Smooth muscle cell (in vitro differentiated cells): ENCODE data around the gene PATL2. TPM values are rescaled to one million over a fixed set of nuclear protein-coding genes. Genes with fewer than 3 reads are reported as not detected.

Source experiments
- DNase-seq: peaks from one replicate; lab custom pipeline; 2025; ENCODE audit not compliant: unreplicated experiment; lab: John Stamatoyannopoulos, UW
- H2AFZ ChIP-seq: fragments of 200-600 bp; sonication (generic); 2 replicates; pipeline ENCODE4 v1.6.0; 2016; ENCODE audit warnings: antibody characterized with exemption, low read depth, mild to moderate bottlenecking
- H3F3A ChIP-seq: fragments of 200-600 bp; sonication (generic); 2 replicates; pipeline ENCODE4 v1.6.0; 2017; ENCODE audit warnings: antibody characterized with exemption, low read depth
- H3K27ac ChIP-seq: fragments of 200-600 bp; sonication (generic); 2 replicates; pipeline ENCODE4 v1.5.1; 2016; ENCODE audit warnings: low read depth, mild to moderate bottlenecking
- H3K27me3 ChIP-seq: fragments of 200-600 bp; sonication (generic); 2 replicates; pipeline ENCODE4 v1.6.1; 2016; ENCODE audit warnings: low read depth, mild to moderate bottlenecking
- H3K36me3 ChIP-seq: fragments of 200-600 bp; sonication (generic); 2 replicates; pipeline ENCODE4 v1.5.1; 2016; ENCODE audit warnings: low read depth
- H3K4me1 ChIP-seq: fragments of 200-600 bp; sonication (generic); 2 replicates; pipeline ENCODE4 v1.5.1; 2016; ENCODE audit warnings: low read depth
- H3K4me2 ChIP-seq: fragments of 200-600 bp; sonication (generic); 2 replicates; pipeline ENCODE4 v1.6.0; 2016; ENCODE audit warnings: mild to moderate bottlenecking
- H3K4me3 ChIP-seq: fragments of 200-600 bp; sonication (generic); 2 replicates; pipeline ENCODE4 v1.5.1; 2016; ENCODE audit warnings: mild to moderate bottlenecking
- H3K79me2 ChIP-seq: fragments of 200-600 bp; sonication (generic); 2 replicates; pipeline ENCODE4 v1.6.0; 2016; ENCODE audit warnings: low read depth, mild to moderate bottlenecking
- H3K9ac ChIP-seq: fragments of 200-600 bp; sonication (generic); 2 replicates; pipeline ENCODE4 v1.6.0; 2016; ENCODE audit warnings: low read depth
- H3K9me3 ChIP-seq: fragments of 200-600 bp; sonication (generic); replicated peaks from 2 replicates; pipeline ENCODE4 v1.5.1; 2016; ENCODE audit warnings: low read depth
- H4K20me1 ChIP-seq: fragments of 200-600 bp; sonication (generic); 2 replicates; pipeline ENCODE4 v1.6.0; 2016; ENCODE audit warnings: low read depth
- CTCF ChIP-seq: fragments of 200-600 bp; sonication (generic); IDR thresholded peaks from 2 replicates; pipeline ENCODE4 v1.5.1; 2017; ENCODE audit warnings: borderline replicate concordance, mild to moderate bottlenecking, antibody characterized with exemption; ENCODE audit not compliant: insufficient read depth, poor library complexity, severe bottlenecking
- WGBS: methylation state at CpG from one replicate; pipeline ENCODE4 v1.1.7; 2016; ENCODE audit warnings: low lambda C conversion rate; 5-methylcytosine and 5-hydroxymethylcytosine counted together
- polyA plus RNA-seq: library from polyadenylated mRNA; unstranded; fragments of >200 nt; fragmentation: Nextera tagmentation; extraction: Ambion mirVana; gene quantifications from 2 replicates; pipeline ENCODE4 v1.2.1, GENCODE V29; 2016
- small RNA-seq: library from RNA; depleted of rRNA; stranded (forward); fragments of <200 nt; gene quantifications from one replicate; pipeline ENCODE3, GENCODE V24; 2014
- total RNA-seq: library from RNA; depleted of rRNA; stranded (reverse); fragments of >200 nt; gene quantifications from 2 replicates; pipeline ENCODE4 v1.2.3, GENCODE V29; 2014

The PATL2 gene
- total and polyA plus RNA-seq, 2 experiments from 2014 or later, result not detected

DNA sequence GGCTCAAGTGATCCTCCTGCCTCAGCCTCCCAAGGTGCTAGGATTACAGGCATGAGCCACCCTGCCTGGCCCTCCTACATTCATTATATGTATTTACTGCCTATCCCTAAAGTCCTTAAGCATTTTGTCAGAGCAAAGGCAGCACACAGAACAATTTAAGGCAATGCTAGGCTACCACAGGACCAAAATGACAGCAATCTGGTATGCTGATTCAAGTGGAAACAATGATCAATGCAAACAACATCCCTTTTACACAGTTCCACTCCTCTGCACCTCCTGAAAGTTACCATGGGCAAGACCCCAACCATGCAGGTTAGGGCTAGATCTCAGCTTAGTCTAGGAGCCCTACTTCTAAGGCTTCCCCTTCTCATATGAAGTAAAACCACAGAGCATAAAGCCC is 87.9 kb downstream of the PATL2 start:
- DNase-seq, result no peak
- Histone ChIP-seq H4K20me1 (no peaks in the 10 kb centered on the region), H3K4me3 (no peak overlapping the region), H3K79me2 (no peaks in the 10 kb centered on the region), H3K4me2 (no peak overlapping the region), H3K9me3 (no peaks in the 10 kb centered on the region), H3K36me3 (peaks cover 9% of the 10 kb centered on the region), H3K9ac (no peak overlapping the region), H3F3A (no peaks in the 10 kb centered on the region), H3K27me3 (no peaks in the 10 kb centered on the region), H2AFZ (no peak overlapping the region), H3K27ac (no peak overlapping the region), H3K4me1 (no peaks in the 10 kb centered on the region)
- TF ChIP-seq CTCF, result no peak

DNA sequence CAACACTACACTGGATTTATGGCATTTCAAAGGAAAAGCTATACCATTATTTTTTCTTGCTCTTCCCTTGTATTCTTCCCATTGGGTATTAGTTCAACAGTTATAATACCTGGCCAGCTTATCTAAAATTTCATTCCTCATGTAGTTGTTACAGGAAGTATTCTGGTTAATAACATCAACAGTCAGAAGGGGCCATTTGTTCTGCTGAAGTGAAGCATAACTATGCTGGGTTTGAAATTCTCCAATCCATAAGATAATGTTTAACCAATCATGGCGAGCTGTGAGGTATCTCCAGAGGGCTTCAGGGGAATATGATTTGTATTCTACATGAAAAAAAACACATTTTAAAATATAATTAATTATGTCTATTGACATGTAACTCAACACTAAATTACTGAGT is 91.0 kb downstream of the PATL2 start:
- peaks cover 11% of the 10 kb centered on the region for H3K36me3 ChIP-seq
- 100% methylated on average over 1 of the region's 1 CpG for WGBS
- H3K27me3 ChIP-seq, result no peaks in the 10 kb centered on the region
- no peaks in the 10 kb centered on the region for H4K20me1 ChIP-seq
- H3K27ac ChIP-seq, result no peak overlapping the region
- DNase-seq, result no peak
- H2AFZ ChIP-seq, result no peak overlapping the region
- no peak overlapping the region for H3K4me3 ChIP-seq
- no peaks in the 10 kb centered on the region for H3K79me2 ChIP-seq
- H3K9me3 ChIP-seq, result no peaks in the 10 kb centered on the region
- H3F3A ChIP-seq, result no peaks in the 10 kb centered on the region
- no peaks in the 10 kb centered on the region for H3K4me1 ChIP-seq
- no peak overlapping the region for H3K4me2 ChIP-seq
- H3K9ac ChIP-seq, result no peak overlapping the region
- no peak for TF ChIP-seq CTCF

GRCh38 chr15:44616974-44617373 is 94.1 kb downstream of the PATL2 start:
- no peak overlapping the region for H3K4me2 ChIP-seq
- H3K27ac ChIP-seq, result no peak overlapping the region
- H3K9me3 ChIP-seq, result no peaks in the 10 kb centered on the region
- H3K4me3 ChIP-seq, result no peak overlapping the region
- no peak overlapping the region for H2AFZ ChIP-seq
- no peaks in the 10 kb centered on the region for H4K20me1 ChIP-seq
- no peak for TF ChIP-seq CTCF
- no peaks in the 10 kb centered on the region for H3K4me1 ChIP-seq
- WGBS, result 93% methylated on average over 2 of the region's 2 CpGs
- H3F3A ChIP-seq, result no peaks in the 10 kb centered on the region
- DNase-seq, result no peak
- peaks cover 25% of the 10 kb centered on the region for H3K36me3 ChIP-seq
- no peaks in the 10 kb centered on the region for H3K79me2 ChIP-seq
- no peaks in the 10 kb centered on the region for H3K27me3 ChIP-seq
- no peak overlapping the region for H3K9ac ChIP-seq

Small RNA genes within 50 kb of the gene (small RNA-seq; reads per million reads assigned to genes)
- not detected for gene RF00019

Other genes with a start within 250 kb of the PATL2 start
- 46.6 and 62.3 TPM in 2 replicates for gene EIF3J, start 174.2 kb downstream of the PATL2 start, total RNA-seq
- 28.7 and 32.0 TPM in 2 replicates for gene EIF3J, start 174.2 kb downstream of the PATL2 start, polyA plus RNA-seq
- 48.6 and 84.4 TPM in 2 replicates for gene SPG11, start 47.7 kb downstream of the PATL2 start, total RNA-seq
- gene SPG11, start 47.7 kb downstream of the PATL2 start, polyA plus RNA-seq, result 16.2 and 17.1 TPM in 2 replicates
- gene B2M, start 194 bp upstream of the PATL2 start, total RNA-seq, result 1,861 and 2,004 TPM in 2 replicates
- 1,723 and 2,067 TPM in 2 replicates for gene B2M, start 194 bp upstream of the PATL2 start, polyA plus RNA-seq
- 4.8 and 5.3 TPM in 2 replicates for gene TRIM69, start 25.2 kb upstream of the PATL2 start, total RNA-seq
- gene TRIM69, start 25.2 kb upstream of the PATL2 start, polyA plus RNA-seq, result 2.2 and 4.2 TPM in 2 replicates
- not detected in 2 replicates for gene TERB2, start 245.4 kb upstream of the PATL2 start, total RNA-seq
- not detected in 2 replicates for gene TERB2, start 245.4 kb upstream of the PATL2 start, polyA plus RNA-seq